GM18873 (cell line): ENCODE data around the gene GSG1L.

ENCODE experiments used
- ATAC-seq: cut with Tn5 transposase; IDR thresholded peaks from one replicate; pipeline ENCODE4 v1.9.1; 2021; ENCODE audit warnings: mild to moderate bottlenecking, moderate library complexity, moderate number of reproducible peaks; ENCODE audit not compliant: unreplicated experiment, low FRiP score

Gene GSG1L

DNA sequence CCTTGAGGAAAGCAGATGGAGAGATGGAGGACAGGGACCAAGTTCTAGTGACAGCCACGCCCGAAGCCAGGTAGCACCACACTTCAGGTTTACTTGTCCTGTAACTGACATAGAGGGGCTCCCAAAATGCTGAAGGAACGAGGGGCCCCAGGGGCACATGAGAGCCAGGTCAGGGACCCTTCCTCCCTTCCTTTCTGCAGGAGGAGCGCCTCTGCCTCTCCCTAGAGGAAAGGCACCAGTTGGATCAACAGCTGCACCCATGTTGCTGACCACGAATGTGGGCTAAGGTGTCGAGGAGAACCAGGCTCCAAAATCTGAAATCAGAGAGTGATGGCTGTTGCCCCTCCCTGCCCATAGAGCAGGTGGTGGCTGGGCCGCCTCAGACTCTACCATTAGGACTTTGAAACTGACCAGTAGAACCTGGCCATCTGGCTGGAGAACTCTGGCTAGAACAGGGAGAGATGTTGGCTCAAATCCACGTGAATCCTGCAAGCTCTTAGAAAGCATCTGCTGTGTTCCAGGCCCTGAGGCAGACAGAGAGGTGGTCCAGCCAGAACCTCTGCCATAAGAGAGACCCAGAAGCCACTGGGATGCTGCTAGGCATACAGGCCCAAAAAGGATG, 294.8 kb downstream of the GSG1L start:
- no peak for ATAC-seq

DNA sequence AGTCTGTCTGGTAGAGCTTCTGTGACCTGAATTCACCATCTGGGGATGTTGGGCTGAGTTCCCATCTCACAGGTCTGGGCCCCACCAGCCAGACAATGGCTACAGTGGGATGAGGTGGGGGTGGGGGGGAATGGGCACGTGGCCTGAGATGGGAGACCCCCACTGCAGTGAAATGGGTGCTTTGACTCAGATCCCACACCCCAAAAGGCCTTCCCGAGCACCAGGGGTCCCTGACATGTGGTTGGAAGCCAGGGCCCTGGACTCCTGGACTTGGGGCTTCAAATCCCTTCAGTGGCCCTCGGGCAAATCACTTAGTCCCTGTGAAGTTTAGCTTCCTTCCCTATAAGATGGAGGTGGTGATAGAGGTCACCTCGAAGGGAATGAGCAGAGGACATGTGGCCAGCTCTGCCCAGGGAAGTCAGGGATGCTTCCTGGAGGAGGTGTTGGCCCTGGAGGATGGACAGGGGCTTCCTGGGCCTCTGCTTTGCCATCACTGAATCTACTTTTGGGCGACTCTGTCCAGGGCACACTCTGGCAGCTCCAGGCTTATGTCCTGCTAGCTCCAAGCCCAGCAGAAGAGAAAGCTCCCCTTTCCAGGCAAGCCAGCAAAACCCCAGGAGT, 295.4 kb downstream of the GSG1L start:
- no peak for ATAC-seq

DNA sequence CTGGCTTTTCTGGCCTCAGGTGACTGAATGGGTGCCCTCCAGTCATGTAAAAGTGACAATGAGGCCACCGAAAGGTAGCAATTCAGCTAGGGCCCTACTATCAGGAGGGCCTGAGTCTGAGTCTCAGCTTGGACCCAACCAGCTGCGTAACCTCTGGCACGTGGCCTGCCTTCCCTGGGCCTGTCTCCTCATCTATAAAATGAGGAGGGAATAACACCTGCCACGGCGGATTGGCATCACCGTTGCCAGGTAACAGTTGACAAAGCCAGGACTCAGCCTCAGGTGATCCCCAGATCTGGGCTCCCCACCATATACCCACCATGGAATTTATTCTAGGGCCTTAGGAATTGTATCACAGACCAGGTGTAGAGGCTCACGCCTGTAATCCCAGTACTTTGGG, 296.4 kb downstream of the GSG1L start:
- no peak for ATAC-seq

DNA sequence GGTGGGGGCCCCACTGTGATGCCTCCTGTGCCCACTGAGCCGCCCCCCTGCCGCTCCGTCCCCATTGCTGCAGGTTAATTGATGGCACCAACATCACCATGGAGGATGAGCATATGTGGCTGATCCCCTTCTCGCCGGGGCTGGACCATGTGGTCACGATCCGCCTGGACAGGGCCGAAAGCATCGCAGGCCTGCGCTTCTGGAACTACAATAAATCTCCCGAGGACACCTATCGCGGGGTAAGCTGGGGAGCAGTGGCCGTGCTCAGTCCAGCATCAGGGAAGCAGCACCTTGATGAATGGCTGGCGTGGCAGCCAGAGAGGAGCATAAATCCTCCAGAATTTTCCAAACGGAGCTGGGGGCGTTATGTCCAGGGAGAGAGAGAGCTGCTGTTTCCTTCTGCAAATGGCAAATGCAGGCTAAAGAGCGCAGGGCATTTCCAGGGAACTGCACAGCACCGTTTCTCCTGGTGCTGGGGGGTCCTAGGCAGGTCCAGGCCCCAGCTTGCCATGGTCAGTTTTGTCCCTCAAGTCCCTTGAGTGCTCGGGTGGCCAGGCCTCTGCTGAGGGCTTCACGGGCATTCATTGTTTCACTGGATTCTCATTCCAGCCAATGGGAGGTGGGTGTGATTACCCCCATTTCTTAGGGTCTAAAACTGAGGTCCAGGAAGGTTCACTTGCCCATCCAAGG, 297.1 kb downstream of the GSG1L start:
- ATAC-seq: no peak

GRCh38 chr16:27764869-27765675, 298.4 kb downstream of the GSG1L start:
- ATAC-seq: no peak

GRCh38 chr16:27764427-27764826, 299.1 kb downstream of the GSG1L start:
- no peak for ATAC-seq

- ATAC-seq: no peak
Measured at GRCh38 chr16:27762441-27762840, 301.1 kb downstream of the GSG1L start.

- no peak for ATAC-seq
Measured at GRCh38 chr16:27761816-27762215, 301.7 kb downstream of the GSG1L start.

- ATAC-seq: no peak
Measured at GRCh38 chr16:27760789-27761176, 302.7 kb downstream of the GSG1L start.

DNA sequence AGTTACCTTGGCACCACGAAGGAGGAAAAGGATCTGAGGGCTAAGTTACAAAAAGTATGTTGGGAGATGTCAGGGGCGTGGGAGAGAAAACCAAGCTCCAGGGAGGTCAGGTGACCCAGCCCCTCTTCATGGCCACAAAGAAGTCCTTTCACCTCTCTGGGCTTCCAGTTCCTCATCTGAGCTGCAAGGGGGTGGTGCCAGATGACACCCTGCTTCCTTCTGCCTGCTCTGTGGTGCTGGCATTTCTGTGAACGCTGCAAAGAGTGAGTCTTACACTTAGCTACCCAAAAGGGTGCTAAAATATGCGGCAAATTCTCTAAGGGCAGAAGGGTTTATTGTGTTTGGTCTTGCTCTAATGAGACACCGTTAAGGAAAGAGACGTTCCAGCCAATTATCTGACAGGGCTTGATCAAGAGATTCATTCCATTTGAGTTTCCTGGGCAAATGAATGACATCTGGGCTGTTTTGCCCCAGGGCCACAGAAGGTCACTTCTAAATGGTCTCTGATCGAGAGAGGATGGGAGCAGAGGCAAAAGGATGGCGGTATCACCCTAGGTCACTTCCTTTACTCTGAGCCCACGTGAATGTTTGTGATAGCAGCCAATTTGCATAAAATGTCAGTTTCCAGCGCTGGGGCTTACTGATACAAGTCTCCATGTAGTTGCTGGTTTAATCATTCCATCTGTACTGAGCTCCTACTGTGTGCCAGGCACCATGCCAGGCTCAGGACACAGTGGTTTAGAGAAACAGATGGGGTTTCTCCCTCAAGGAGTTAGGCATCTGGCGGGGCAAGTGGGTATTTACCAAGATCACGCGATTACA, 303.3 kb downstream of the GSG1L start:
- no peak for ATAC-seq

- no peak for ATAC-seq
Measured at GRCh38 chr16:27759301-27759871, 304.1 kb downstream of the GSG1L start.

- no peak for ATAC-seq
Measured at GRCh38 chr16:27758544-27758943, 305.0 kb downstream of the GSG1L start.

- no peak for ATAC-seq
Measured at GRCh38 chr16:27756206-27756970, 307.1 kb downstream of the GSG1L start.

GRCh38 chr16:27754788-27755690, 308.5 kb downstream of the GSG1L start:
- no peak for ATAC-seq

DNA sequence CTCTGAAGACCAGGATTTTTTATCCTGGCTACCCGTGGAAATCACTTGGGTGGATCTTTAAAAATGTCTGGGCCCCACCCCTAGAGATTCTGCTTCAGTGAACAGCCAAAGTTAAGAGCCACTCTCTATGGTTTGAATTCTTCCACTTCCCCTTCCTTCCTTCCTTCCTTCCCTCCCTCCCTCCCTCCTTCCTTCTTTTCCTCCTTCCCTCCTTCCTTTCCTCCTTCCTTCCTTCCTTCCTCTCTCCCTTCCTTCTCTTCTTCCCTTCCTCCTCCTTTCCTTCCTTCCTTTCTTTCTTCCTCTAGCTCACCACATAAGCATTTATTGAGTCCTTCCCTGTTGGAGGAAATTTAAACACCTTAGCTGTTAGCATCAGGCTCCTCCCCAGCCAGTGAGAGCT, 310.0 kb downstream of the GSG1L start:
- no peak for ATAC-seq

GRCh38 chr16:27752241-27752640, 311.3 kb downstream of the GSG1L start:
- no peak for ATAC-seq

DNA sequence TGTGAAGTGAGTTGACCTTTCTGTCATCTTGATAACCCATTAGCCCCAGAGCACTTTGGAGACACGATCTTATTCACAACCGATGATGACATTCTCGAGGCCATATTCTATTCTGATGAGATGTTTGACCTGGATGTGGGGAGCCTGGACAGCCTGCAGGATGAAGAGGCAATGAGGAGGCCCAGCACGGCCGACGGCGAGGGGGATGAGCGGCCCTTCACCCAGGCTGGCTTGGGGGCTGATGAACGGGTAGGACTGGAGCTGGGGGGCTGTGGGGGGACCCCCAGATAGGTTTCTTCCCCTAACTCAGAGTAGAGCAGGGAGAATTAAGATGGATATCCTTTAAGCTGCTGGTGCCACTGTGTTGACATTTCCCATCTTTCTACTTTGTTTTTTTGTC, 311.8 kb downstream of the GSG1L start:
- no peak for ATAC-seq

GRCh38 chr16:27751233-27751632, 312.3 kb downstream of the GSG1L start:
- no peak for ATAC-seq
